HL-60 (cell line): ENCODE measurements around the gene PRPSAP2.

Experiments used
- GABPA ChIP-seq: IDR thresholded peaks from 2 replicates; pipeline ENCODE4 v1.6.1; 2012; ENCODE audit warnings: low read depth
- POLR2AphosphoS5 ChIP-seq: IDR thresholded peaks from 2 replicates; pipeline ENCODE4 v1.6.1; 2012; ENCODE audit warnings: low read depth
- SPI1 ChIP-seq: IDR thresholded peaks from 2 replicates; pipeline ENCODE4 v1.6.1; 2012; ENCODE audit warnings: low read depth, mild to moderate bottlenecking, borderline replicate concordance
- TF ChIP-seq, protein P1 (sequence below): IDR thresholded peaks from one replicate; pipeline ENCODE4 v1.5.1; 2011; ENCODE audit warnings: low read length, control low read depth, inconsistent platforms; ENCODE audit not compliant: insufficient read depth
- TF ChIP-seq, protein P2 (sequence below): IDR thresholded peaks from 2 replicates; pipeline ENCODE4 v1.6.1; 2012; ENCODE audit warnings: low read depth; ENCODE audit not compliant: insufficient replicate concordance

DNA sequence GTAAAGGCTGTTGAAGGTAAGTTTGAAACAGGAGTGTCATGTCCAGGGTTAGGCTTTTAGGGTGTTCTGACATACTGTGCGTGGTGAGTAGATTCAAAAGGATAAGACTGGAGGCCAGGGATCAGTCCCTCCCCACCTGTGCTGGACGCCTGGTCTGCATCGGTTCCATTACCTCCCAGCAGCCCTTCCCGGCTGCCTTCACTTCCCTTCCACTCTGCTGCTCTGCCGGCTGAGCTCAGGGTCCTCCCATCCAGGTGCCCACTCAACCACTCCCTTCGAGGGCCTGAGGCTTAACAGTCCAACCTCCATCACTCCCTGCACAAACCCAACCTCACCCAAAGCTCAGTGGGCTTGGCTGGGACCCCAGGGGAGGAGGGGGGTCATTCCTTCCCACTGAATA, 89.9 kb downstream of the PRPSAP2 start:
- TF ChIP-seq POLR2AphosphoS5 = no peak
- TF ChIP-seq, protein P1, sequence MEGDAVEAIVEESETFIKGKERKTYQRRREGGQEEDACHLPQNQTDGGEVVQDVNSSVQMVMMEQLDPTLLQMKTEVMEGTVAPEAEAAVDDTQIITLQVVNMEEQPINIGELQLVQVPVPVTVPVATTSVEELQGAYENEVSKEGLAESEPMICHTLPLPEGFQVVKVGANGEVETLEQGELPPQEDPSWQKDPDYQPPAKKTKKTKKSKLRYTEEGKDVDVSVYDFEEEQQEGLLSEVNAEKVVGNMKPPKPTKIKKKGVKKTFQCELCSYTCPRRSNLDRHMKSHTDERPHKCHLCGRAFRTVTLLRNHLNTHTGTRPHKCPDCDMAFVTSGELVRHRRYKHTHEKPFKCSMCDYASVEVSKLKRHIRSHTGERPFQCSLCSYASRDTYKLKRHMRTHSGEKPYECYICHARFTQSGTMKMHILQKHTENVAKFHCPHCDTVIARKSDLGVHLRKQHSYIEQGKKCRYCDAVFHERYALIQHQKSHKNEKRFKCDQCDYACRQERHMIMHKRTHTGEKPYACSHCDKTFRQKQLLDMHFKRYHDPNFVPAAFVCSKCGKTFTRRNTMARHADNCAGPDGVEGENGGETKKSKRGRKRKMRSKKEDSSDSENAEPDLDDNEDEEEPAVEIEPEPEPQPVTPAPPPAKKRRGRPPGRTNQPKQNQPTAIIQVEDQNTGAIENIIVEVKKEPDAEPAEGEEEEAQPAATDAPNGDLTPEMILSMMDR = no peak
- TF ChIP-seq, protein P2, sequence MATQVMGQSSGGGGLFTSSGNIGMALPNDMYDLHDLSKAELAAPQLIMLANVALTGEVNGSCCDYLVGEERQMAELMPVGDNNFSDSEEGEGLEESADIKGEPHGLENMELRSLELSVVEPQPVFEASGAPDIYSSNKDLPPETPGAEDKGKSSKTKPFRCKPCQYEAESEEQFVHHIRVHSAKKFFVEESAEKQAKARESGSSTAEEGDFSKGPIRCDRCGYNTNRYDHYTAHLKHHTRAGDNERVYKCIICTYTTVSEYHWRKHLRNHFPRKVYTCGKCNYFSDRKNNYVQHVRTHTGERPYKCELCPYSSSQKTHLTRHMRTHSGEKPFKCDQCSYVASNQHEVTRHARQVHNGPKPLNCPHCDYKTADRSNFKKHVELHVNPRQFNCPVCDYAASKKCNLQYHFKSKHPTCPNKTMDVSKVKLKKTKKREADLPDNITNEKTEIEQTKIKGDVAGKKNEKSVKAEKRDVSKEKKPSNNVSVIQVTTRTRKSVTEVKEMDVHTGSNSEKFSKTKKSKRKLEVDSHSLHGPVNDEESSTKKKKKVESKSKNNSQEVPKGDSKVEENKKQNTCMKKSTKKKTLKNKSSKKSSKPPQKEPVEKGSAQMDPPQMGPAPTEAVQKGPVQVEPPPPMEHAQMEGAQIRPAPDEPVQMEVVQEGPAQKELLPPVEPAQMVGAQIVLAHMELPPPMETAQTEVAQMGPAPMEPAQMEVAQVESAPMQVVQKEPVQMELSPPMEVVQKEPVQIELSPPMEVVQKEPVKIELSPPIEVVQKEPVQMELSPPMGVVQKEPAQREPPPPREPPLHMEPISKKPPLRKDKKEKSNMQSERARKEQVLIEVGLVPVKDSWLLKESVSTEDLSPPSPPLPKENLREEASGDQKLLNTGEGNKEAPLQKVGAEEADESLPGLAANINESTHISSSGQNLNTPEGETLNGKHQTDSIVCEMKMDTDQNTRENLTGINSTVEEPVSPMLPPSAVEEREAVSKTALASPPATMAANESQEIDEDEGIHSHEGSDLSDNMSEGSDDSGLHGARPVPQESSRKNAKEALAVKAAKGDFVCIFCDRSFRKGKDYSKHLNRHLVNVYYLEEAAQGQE = no peak
- no peak for TF ChIP-seq GABPA
- TF ChIP-seq SPI1 = no peak
